Endothelial cell (in vitro differentiated cells): ENCODE measurements around the gene EML3. TPM values are rescaled to one million over a fixed set of nuclear protein-coding genes. Genes with fewer than 3 reads are reported as not detected.

Experiments used
- DNase-seq: peaks from one replicate; pipeline ENCODE4 v3.0.0; 2021; ENCODE audit warnings: low spot score
- H3K27ac Mint-ChIP-seq: one replicate; pipeline ENCODE4 v1.8.0; 2021; ENCODE audit warnings: mixed read lengths, inconsistent platforms; ENCODE audit not compliant: unreplicated experiment
- H3K27me3 Mint-ChIP-seq: one replicate; pipeline ENCODE4 v1.8.0; 2021; ENCODE audit warnings: mild to moderate bottlenecking, moderate library complexity, mixed read lengths, inconsistent platforms; ENCODE audit not compliant: unreplicated experiment
- H3K36me3 Mint-ChIP-seq: one replicate; pipeline ENCODE4 v1.8.0; 2021; ENCODE audit warnings: mild to moderate bottlenecking, low read depth, mixed read lengths, inconsistent platforms; ENCODE audit not compliant: unreplicated experiment
- H3K4me1 Mint-ChIP-seq: one replicate; pipeline ENCODE4 v1.8.0; 2021; ENCODE audit warnings: mild to moderate bottlenecking, mixed read lengths, inconsistent platforms; ENCODE audit not compliant: unreplicated experiment
- H3K4me3 Mint-ChIP-seq: one replicate; pipeline ENCODE4 v1.8.0; 2021; ENCODE audit warnings: mild to moderate bottlenecking, mixed read lengths, inconsistent platforms; ENCODE audit not compliant: unreplicated experiment
- H3K9me3 Mint-ChIP-seq: one replicate; pipeline ENCODE4 v1.8.0; 2021; ENCODE audit warnings: mixed read lengths, inconsistent platforms; ENCODE audit not compliant: unreplicated experiment
- CTCF ChIP-seq: fragments of 200-600 bp; sonication (generic); IDR thresholded peaks from one replicate; pipeline ENCODE4 v1.5.0; 2021; ENCODE audit warnings: antibody characterized with exemption; ENCODE audit not compliant: unreplicated experiment
- total RNA-seq: library from RNA; stranded (reverse); fragmentation: NEBNext Ultra II Directional; extraction: Animal tissue kit (Norgen Biotek cat#: 25700); gene quantifications from one replicate; pipeline ENCODE4 v1.2.1, GENCODE V29; 2021; ENCODE audit not compliant: unreplicated experiment

Gene EML3
- total RNA-seq, 1 donor from 2014 or later = 98.6 TPM

- no peak for TF ChIP-seq CTCF
- DNase-seq = no peak
- peaks cover 49% of the 10 kb centered on the region for H3K36me3 Mint-ChIP-seq
- H3K27me3 Mint-ChIP-seq = peaks cover 19% of the 10 kb centered on the region
- no peaks in the 10 kb centered on the region for H3K9me3 Mint-ChIP-seq
- peak overlapping the region; percentile 91 for H3K4me3 Mint-ChIP-seq
- H3K4me1 Mint-ChIP-seq = peaks cover 37% of the 10 kb centered on the region
- no peak overlapping the region for H3K27ac Mint-ChIP-seq
Measured at GRCh38 chr11:62604460-62605120, 8.0 kb downstream of the EML3 start.

GRCh38 chr11:62603776-62604299 is 8.7 kb downstream of the EML3 start:
- Mint-ChIP-seq H3K36me3 (peaks cover 53% of the 10 kb centered on the region), H3K27ac (peak overlapping the region; percentile 89), H3K4me3 (peak overlapping the region; percentile 91), H3K27me3 (peaks cover 15% of the 10 kb centered on the region), H3K9me3 (no peaks in the 10 kb centered on the region), H3K4me1 (peaks cover 45% of the 10 kb centered on the region)
- no peak for DNase-seq
- TF ChIP-seq CTCF = no peak

- DNase-seq = no peak
- peaks cover 19% of the 10 kb centered on the region for H3K27me3 Mint-ChIP-seq
- peaks cover 52% of the 10 kb centered on the region for H3K4me1 Mint-ChIP-seq
- peak overlapping the region; percentile 89 for H3K27ac Mint-ChIP-seq
- H3K9me3 Mint-ChIP-seq = no peaks in the 10 kb centered on the region
- peaks cover 56% of the 10 kb centered on the region for H3K36me3 Mint-ChIP-seq
- TF ChIP-seq CTCF = no peak
- H3K4me3 Mint-ChIP-seq = peak overlapping the region; percentile 91
Measured at GRCh38 chr11:62603072-62603408, 9.5 kb downstream of the EML3 start.

- peaks cover 56% of the 10 kb centered on the region for H3K36me3 Mint-ChIP-seq
- peak overlapping the region; percentile 97 for H3K4me3 Mint-ChIP-seq
- no peak for TF ChIP-seq CTCF
- DNase-seq = peak; percentile 47
- H3K4me1 Mint-ChIP-seq = peaks cover 47% of the 10 kb centered on the region
- H3K9me3 Mint-ChIP-seq = no peaks in the 10 kb centered on the region
- H3K27ac Mint-ChIP-seq = peak overlapping the region; percentile 89
- peaks cover 19% of the 10 kb centered on the region for H3K27me3 Mint-ChIP-seq
Measured at GRCh38 chr11:62602141-62603071, 10.2 kb downstream of the EML3 start.
